Activated B cell treated with CpG ODN at 0.5 μM for 24 hours (primary cell): ENCODE data around the gene STEAP1B. TPM values are rescaled to one million over a fixed set of nuclear protein-coding genes. Genes with fewer than 3 reads are reported as not detected.

Source experiments
- ATAC-seq: fragments of 200-7000 bp; cut with Tn5 transposase; one replicate; pipeline ENCODE4 v1.10.0; 2021; ENCODE audit warnings: low read depth, mild to moderate bottlenecking, moderate library complexity
- CTCF ChIA-PET: fragments of 350-600 bp; sonication (Branson Sonifier 250); formaldehyde crosslinking; loops from one replicate; lab custom pipeline; 2021; ENCODE audit warnings: antibody characterized with exemption; lab: Charles Lee
- POLR2A ChIA-PET: fragments of 350-600 bp; sonication (Branson Sonifier 250); formaldehyde crosslinking; loops from one replicate; lab custom pipeline; 2021; ENCODE audit warnings: antibody characterized with exemption; lab: Charles Lee
- DNase-seq: peaks from one replicate; pipeline ENCODE4 v3.0.0; 2022
- H3K27ac Mint-ChIP-seq: one replicate; pipeline ENCODE4 v1.8.0; 2020; ENCODE audit warnings: mixed read lengths
- H3K27me3 Mint-ChIP-seq: one replicate; pipeline ENCODE4 v1.8.0; 2021; ENCODE audit warnings: mixed read lengths
- H3K36me3 Mint-ChIP-seq: one replicate; pipeline ENCODE4 v1.8.0; 2021; ENCODE audit warnings: low read depth, mixed read lengths
- H3K4me1 Mint-ChIP-seq: one replicate; pipeline ENCODE4 v1.8.0; 2021; ENCODE audit warnings: mixed read lengths
- H3K4me3 Mint-ChIP-seq: one replicate; pipeline ENCODE4 v1.8.0; 2020; ENCODE audit warnings: mild to moderate bottlenecking, mixed read lengths
- H3K9me3 Mint-ChIP-seq: one replicate; pipeline ENCODE4 v1.8.0; 2020; ENCODE audit warnings: mixed read lengths
- CTCF ChIP-seq: fragments of 200-600 bp; IDR thresholded peaks from one replicate; pipeline ENCODE4 v1.8.0; 2022; ENCODE audit warnings: antibody characterized with exemption, mild to moderate bottlenecking
- intact Hi-C: fragments of 100-400 bp; cut with micrococcal nuclease; formaldehyde crosslinking; loops from one replicate; pipeline ENCODE4 v1.15.1; 2024
- total RNA-seq: library from RNA; stranded (reverse); gene quantifications from 2 replicates; pipeline ENCODE4 v1.2.3, GENCODE V29; 2022

STEAP1B gene
- total RNA-seq, 1 donor from 2014 or later: 117 TPM

DNA sequence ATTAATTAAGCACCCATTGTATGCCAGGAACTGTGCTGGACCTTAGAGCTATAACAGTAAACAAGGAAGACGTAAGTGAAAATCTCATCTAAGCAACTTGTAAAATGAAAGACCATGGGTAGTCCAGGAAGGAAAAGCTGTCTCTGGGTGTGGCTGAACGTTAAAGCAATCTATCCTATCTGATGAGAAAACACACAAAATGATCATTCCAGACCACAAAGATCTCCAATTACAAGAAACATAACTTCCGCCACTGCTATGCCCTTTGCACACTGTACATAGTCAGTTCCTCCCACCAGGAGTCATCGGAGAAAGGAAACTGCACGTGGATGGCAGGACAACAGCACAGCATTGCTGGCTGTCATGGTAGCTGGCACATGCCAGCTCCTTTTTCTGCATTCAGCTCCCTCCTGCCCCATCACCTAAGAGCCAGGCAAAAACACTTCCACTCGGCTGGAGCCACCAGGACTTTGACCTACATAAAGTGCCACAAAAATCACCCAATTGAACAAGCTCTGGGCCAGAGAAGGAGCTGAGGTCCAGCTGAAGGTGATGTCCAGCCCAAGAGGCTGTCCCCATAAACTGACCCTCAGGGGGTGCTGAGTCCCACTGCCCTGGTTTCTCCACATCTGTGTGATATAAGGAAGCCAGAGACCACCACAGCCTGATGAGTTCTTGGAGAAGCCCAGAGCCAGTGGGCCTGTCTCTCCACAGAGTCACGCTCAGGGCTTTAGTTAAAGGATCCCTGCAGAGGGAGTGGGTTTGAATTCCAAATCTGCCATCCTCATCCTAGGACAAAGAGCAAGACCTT is 56.4 kb downstream of the STEAP1B start:
- ATAC-seq (no peak), DNase-seq (no peak)
- TF ChIP-seq CTCF: no peak
- Mint-ChIP-seq H3K4me1 (peaks cover 82% of the 10 kb centered on the region), H3K4me3 (no peak overlapping the region), H3K27ac (peak overlapping the region; percentile 8), H3K9me3 (no peaks in the 10 kb centered on the region), H3K36me3 (no peaks in the 10 kb centered on the region), H3K27me3 (no peaks in the 10 kb centered on the region)
- ChIA-PET POLR2A (interaction anchor here (1.4 kb wide), 1 partner anchor 12 kb away, joined by 4 read pairs; no protein-coding TSS in a partner anchor), CTCF (no interaction called here)
- intact Hi-C loops: loop anchor here (2.0 to 10.0 kb wide), 2 partner anchors 19 to 499 kb away; partner anchors contain the start of gene CDCA7L

- intact Hi-C loops: loop anchor here (10.0 kb wide), 1 partner anchor 498 kb away; the partner anchor contains the start of gene CDCA7L
- Mint-ChIP-seq H3K4me3 (no peak overlapping the region), H3K9me3 (no peaks in the 10 kb centered on the region), H3K27me3 (no peaks in the 10 kb centered on the region), H3K4me1 (peaks cover 84% of the 10 kb centered on the region), H3K27ac (no peak overlapping the region), H3K36me3 (peaks cover 3% of the 10 kb centered on the region)
- CTCF ChIA-PET: no interaction called here
- no peak for TF ChIP-seq CTCF
- ATAC-seq (no peak), DNase-seq (no peak)
- POLR2A ChIA-PET: no interaction called here
Observed at GRCh38 chr7:22442882-22443369, 57.1 kb downstream of the STEAP1B start.

GRCh38 chr7:22442187-22442881 is 57.7 kb downstream of the STEAP1B start:
- intact Hi-C loops: loop anchor here (10.0 kb wide), 1 partner anchor 498 kb away; the partner anchor contains the start of gene CDCA7L
- H3K9me3 Mint-ChIP-seq: no peaks in the 10 kb centered on the region
- no peak overlapping the region for H3K27ac Mint-ChIP-seq
- ChIA-PET CTCF (no interaction called here), POLR2A (no interaction called here)
- peaks cover 80% of the 10 kb centered on the region for H3K4me1 Mint-ChIP-seq
- H3K36me3 Mint-ChIP-seq: peaks cover 5% of the 10 kb centered on the region
- DNase-seq: no peak
- no peaks in the 10 kb centered on the region for H3K27me3 Mint-ChIP-seq
- H3K4me3 Mint-ChIP-seq: no peak overlapping the region
- ATAC-seq: no peak
- no peak for TF ChIP-seq CTCF

DNA sequence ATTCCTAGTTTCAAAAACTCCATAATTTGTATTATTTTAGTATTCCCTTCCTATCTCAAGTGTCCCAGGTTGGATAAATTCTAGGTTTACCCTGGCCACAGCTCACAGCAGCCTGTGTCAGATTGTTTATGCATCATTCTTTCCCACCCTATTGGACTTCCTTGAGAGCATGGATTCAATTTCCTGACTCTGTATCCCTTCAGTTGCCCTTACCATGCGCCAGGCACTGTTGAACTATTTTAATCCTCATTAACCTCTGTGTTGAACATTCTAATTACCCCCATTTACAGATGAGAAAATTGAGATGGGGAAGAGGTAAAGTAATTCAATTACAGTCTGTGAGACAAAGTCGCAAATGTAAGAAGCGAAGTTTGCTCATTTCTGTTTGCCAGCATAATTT is 58.8 kb downstream of the STEAP1B start:
- Mint-ChIP-seq H3K4me3 (no peak overlapping the region), H3K36me3 (peaks cover 7% of the 10 kb centered on the region), H3K9me3 (peaks cover 2% of the 10 kb centered on the region), H3K4me1 (peaks cover 76% of the 10 kb centered on the region), H3K27me3 (no peaks in the 10 kb centered on the region), H3K27ac (no peak overlapping the region)
- ChIA-PET POLR2A (interaction anchor here (0.6 kb wide), 1 partner anchor 358 kb away, joined by 3 read pairs; no protein-coding TSS in a partner anchor), CTCF (no interaction called here)
- DNase-seq: no peak
- no peak for ATAC-seq
- no peak for TF ChIP-seq CTCF
- intact Hi-C loops: loop anchor here (10.0 kb wide), 1 partner anchor 496 kb away; the partner anchor contains the start of gene CDCA7L
